Esophagus squamous epithelium (tissue), 5 donors: ENCODE data around the gene LRRC8C. TPM values are rescaled to one million over a fixed set of nuclear protein-coding genes. Genes with fewer than 3 reads are reported as not detected.

ENCODE experiments used
- DNase-seq: peaks from one replicate; lab custom pipeline; 2025; lab: John Stamatoyannopoulos, UW
- H3K27ac ChIP-seq, 4 donors: fragments of 200-600 bp; sonication (generic); one replicate each; pipeline ENCODE4 v1.5.1; 2016 to 2019; ENCODE audit warnings: mild to moderate bottlenecking in 1 of 4
- H3K27me3 ChIP-seq, 4 donors: fragments of 200-600 bp; sonication (generic); 1 replicate in 3 of 4; 2 replicates in 1 of 4; pipeline versions ENCODE4 v1.5.1 to v1.6.0; 2017 to 2021; ENCODE audit warnings: antibody characterized with exemption in 1 of 4
- H3K36me3 ChIP-seq, 3 donors: fragments of 200-600 bp; sonication (generic); one replicate each; pipeline ENCODE4 v1.5.1; 2016 to 2019
- H3K4me1 ChIP-seq, 3 donors: fragments of 200-600 bp; sonication (generic); one replicate each; pipeline ENCODE4 v1.5.1; 2017 to 2019
- H3K4me3 ChIP-seq, 4 donors: fragments of 200-600 bp; sonication (generic); 1 replicate in 3 of 4; 2 replicates in 1 of 4; pipeline ENCODE4 v1.5.1; 2016 to 2019; ENCODE audit warnings: mild to moderate bottlenecking in 2 of 4, moderate library complexity in 1 of 4
- H3K9me3 ChIP-seq, 3 donors: fragments of 200-600 bp; sonication (generic); one replicate each; pipeline ENCODE4 v1.5.1; 2016 to 2019
- POLR2A ChIP-seq, 4 donors: fragments of 450-650 bp; IDR thresholded peaks; one replicate each; pipeline ENCODE4 v1.6.1; 2017; ENCODE audit warnings: antibody characterized with exemption in 4 of 4, mild to moderate bottlenecking in 4 of 4, moderate library complexity in 3 of 4
- WGBS, 2 donors: methylation state at CpG; one replicate each; pipeline ENCODE4 v1.1.5; 2018; 5-methylcytosine and 5-hydroxymethylcytosine counted together
- intact Hi-C: fragments of 100-400 bp; cut with DNase I; formaldehyde crosslinking; loops from one replicate; pipeline ENCODE4 v1.15.0; 2022
- total RNA-seq, 4 donors: library from RNA; depleted of rRNA; stranded (reverse); fragments of >200 nt; gene quantifications; one replicate each; pipeline ENCODE4 v1.1.0, GENCODE V29; 2016
- TF ChIP-seq, protein P1 (sequence below), 6 experiments: fragments of 450-650 bp in 4 of 6; fragments of 200-600 bp in 2 of 6; sonication (generic) in 2 of 6; IDR thresholded peaks; one replicate each; pipeline ENCODE4 v1.5.1; 2016 to 2019; ENCODE audit warnings: antibody characterized with exemption in 6 of 6, mild to moderate bottlenecking in 4 of 6, moderate library complexity in 4 of 6
- donor health status: DM: yes; HTN: yes; CAD: no.

Gene LRRC8C
- total RNA-seq, 4 donors from 2014 or later, result 1.4 to 5.0 (median 3.2) TPM

- no peak overlapping the region for H3K27ac ChIP-seq
- no peaks in the 10 kb centered on the region for H3K9me3 ChIP-seq
- intact Hi-C loops, result no loop called here
- DNase-seq, result no peak
- H3K4me1 ChIP-seq, result peaks cover 0 to 4% (median 0%) of the 10 kb centered on the region in 3 donors
- H3K36me3 ChIP-seq, result no peaks in the 10 kb centered on the region
- no peaks in the 10 kb centered on the region for H3K27me3 ChIP-seq
- H3K4me3 ChIP-seq, result no peak overlapping the region
- 71 to 85% methylated on average over 2 of the region's 2 CpGs for WGBS, 2 donors
- TF ChIP-seq, protein P1, sequence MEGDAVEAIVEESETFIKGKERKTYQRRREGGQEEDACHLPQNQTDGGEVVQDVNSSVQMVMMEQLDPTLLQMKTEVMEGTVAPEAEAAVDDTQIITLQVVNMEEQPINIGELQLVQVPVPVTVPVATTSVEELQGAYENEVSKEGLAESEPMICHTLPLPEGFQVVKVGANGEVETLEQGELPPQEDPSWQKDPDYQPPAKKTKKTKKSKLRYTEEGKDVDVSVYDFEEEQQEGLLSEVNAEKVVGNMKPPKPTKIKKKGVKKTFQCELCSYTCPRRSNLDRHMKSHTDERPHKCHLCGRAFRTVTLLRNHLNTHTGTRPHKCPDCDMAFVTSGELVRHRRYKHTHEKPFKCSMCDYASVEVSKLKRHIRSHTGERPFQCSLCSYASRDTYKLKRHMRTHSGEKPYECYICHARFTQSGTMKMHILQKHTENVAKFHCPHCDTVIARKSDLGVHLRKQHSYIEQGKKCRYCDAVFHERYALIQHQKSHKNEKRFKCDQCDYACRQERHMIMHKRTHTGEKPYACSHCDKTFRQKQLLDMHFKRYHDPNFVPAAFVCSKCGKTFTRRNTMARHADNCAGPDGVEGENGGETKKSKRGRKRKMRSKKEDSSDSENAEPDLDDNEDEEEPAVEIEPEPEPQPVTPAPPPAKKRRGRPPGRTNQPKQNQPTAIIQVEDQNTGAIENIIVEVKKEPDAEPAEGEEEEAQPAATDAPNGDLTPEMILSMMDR (IDR thresholded peaks at IDR 0.05), result no peak
- TF ChIP-seq POLR2A (IDR thresholded peaks at IDR 0.05), result no peak
These were observed 19.5 kb downstream of the LRRC8C start for GRCh38 chr1:89652373-89652772.

GRCh38 chr1:89657886-89658285, 25.0 kb downstream of the LRRC8C start:
- Histone ChIP-seq H3K4me3 (no peak overlapping the region), H3K9me3 (no peaks in the 10 kb centered on the region), H3K36me3 (no peaks in the 10 kb centered on the region), H3K27ac (no peak overlapping the region), H3K4me1 (peaks cover 0 to 18% (median 9%) of the 10 kb centered on the region in 3 donors), H3K27me3 (no peaks in the 10 kb centered on the region)
- WGBS, 2 donors, result 49% methylated on average over 3 of the region's 3 CpGs
- intact Hi-C loops, result no loop called here
- no peak for DNase-seq
- TF ChIP-seq, protein P1 (IDR thresholded peaks at IDR 0.05), result no peak
- TF ChIP-seq POLR2A (IDR thresholded peaks at IDR 0.05), result no peak

DNA sequence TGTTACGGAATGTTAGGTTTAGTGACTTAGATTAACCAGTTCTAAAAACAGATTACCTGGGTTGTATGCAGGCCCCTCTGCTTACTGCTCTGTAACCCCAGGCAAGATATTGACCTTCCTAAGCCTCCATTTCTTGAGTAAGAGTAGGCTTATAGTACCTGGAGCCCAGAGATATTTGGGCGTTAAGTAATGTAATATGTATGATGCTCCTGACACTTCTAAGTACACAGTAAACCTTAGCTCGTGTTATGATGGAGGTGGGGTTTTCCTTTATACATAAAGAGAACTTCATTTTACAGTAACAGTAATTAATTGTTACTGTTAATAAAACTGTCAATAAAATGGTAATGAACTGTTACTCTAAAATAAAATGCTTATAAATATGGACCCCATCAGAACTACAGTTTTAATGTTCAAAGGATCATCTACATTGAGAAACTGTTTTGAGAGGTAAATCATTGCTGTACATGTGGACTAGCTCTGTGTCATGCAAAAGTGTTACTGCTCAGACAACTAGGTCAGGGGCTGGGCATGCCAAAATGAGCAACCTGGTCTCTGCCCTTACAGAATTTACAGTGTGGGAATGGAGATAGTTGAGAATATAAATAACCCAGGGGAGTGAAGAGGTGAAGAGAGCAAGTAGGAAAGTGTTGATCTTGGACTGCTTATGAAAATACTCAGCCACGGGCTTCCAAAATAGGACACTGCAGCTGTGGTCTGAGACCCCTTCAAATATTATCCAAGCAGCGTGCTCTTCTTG, 26.6 kb downstream of the LRRC8C start:
- DNase-seq, result no peak
- WGBS, 2 donors, result 73 to 77% methylated on average over 5 of the region's 5 CpGs
- Histone ChIP-seq H3K27me3 (no peaks in the 10 kb centered on the region), H3K4me1 (peaks cover 0 to 18% (median 9%) of the 10 kb centered on the region in 3 donors), H3K4me3 (no peak overlapping the region), H3K36me3 (no peaks in the 10 kb centered on the region), H3K27ac (peak overlapping the region in 2 of 4 donors; percentile 8 to 47), H3K9me3 (no peaks in the 10 kb centered on the region)
- TF ChIP-seq, protein P1 (IDR thresholded peaks at IDR 0.05), result no peak
- TF ChIP-seq POLR2A (IDR thresholded peaks at IDR 0.05), result no peak
- intact Hi-C loops, result no loop called here

DNA sequence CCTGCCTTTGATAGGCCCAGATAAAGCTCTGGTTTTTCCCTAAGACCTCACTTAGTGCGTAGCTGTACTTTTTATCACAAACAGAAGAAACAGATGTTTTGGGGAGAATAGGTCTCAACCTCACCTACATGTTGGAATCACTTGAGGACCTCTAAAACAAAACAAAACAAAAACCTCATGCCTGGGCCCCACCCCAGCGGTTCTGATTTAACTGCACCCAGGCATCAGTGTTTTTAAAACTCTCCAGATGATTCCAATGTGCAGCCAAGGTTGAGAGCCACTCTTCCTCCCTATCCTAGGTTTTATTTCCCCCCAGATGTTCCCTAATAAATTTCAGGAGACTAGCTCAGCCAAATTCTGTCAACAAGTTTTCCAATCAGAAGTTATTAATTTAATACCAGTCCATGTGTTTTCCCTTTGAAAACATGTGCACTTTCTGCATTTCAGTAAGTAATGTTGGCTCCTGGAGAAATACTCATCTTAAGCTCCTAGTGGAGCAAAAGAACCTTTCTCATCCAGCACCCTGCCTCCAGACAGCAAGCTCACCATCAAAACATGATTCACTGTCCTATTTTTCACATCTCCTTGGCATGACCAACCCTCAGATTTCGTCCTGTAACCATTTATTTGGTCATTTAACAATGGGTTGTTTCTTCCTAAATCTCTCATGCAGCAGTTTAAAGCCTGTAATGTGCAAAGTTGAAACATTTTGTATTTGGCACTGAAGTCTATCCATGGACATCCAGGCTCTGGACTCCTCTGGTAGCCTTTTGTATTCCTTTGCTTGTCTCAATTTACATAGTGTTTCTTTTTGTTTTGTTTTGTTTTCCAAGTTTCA, 27.5 kb downstream of the LRRC8C start:
- no peak for DNase-seq
- no peaks in the 10 kb centered on the region for H3K9me3 ChIP-seq
- H3K4me3 ChIP-seq, result no peak overlapping the region
- peaks cover 0 to 18% (median 9%) of the 10 kb centered on the region in 3 donors for H3K4me1 ChIP-seq
- no peaks in the 10 kb centered on the region for H3K27me3 ChIP-seq
- H3K27ac ChIP-seq, result peak overlapping the region in 2 of 4 donors; percentile 8 to 47
- no peaks in the 10 kb centered on the region for H3K36me3 ChIP-seq
- TF ChIP-seq POLR2A (IDR thresholded peaks at IDR 0.05), result no peak
- TF ChIP-seq, protein P1 (IDR thresholded peaks at IDR 0.05), result no peak
- 70 to 79% methylated on average over 3 of the region's 3 CpGs for WGBS, 2 donors
- intact Hi-C loops, result no loop called here

DNA sequence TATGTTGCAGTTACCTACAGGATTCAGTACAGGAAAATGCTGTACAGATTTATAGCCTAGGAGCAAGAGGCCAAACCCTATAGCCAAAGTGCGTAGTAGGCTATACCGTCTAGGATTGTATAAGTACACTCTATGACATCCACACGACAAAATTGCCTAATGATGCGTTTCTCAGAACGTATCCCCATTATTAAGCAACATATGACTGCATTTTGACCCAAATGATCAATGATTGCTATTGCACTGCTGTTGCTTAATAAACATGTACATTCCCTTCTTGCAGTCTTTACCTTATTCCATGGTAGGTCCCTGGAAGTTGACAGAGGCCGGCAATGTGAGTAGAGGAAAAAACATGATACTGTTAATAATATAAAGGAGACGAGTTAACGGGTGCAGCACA, 33.0 kb downstream of the LRRC8C start:
- 91 to 93% methylated on average over 8 of the region's 8 CpGs for WGBS, 2 donors
- no peak for DNase-seq
- intact Hi-C loops, result no loop called here
- Histone ChIP-seq H3K4me3 (no peak overlapping the region), H3K27ac (no peak overlapping the region), H3K9me3 (no peaks in the 10 kb centered on the region), H3K36me3 (no peaks in the 10 kb centered on the region), H3K4me1 (peaks cover 0 to 10% (median 0%) of the 10 kb centered on the region in 3 donors), H3K27me3 (no peaks in the 10 kb centered on the region)
- TF ChIP-seq, protein P1 (IDR thresholded peaks at IDR 0.05), result no peak
- TF ChIP-seq POLR2A (IDR thresholded peaks at IDR 0.05), result no peak
